K562 (cell line): ENCODE results near the gene APOA1.

Experiments used
- FOXO4 ChIP-seq: fragments of 450-650 bp; formaldehyde crosslinking; IDR thresholded peaks from 2 replicates; pipeline ENCODE4 v1.4.0; 2020; ENCODE audit warnings: mild to moderate bottlenecking, moderate library complexity
- GTF2F1 ChIP-seq: IDR thresholded peaks from 2 replicates; pipeline ENCODE4 v1.6.1; 2011; ENCODE audit warnings: low read depth, low read length, improper control_type of control experiment
- HDAC2 ChIP-seq: fragments of 450-650 bp; IDR thresholded peaks from 2 replicates; pipeline ENCODE4 v1.6.1; 2016; ENCODE audit warnings: mild to moderate bottlenecking
- NFIC ChIP-seq: fragments of 450-650 bp; IDR thresholded peaks from 2 replicates; pipeline ENCODE4 v1.6.1; 2017; ENCODE audit warnings: mild to moderate bottlenecking, inconsistent platforms
- POLR2AphosphoS5 ChIP-seq: IDR thresholded peaks from 2 replicates; pipeline ENCODE4 v1.6.1; 2011; ENCODE audit warnings: mild to moderate bottlenecking, low read depth, low read length, moderate library complexity; ENCODE audit not compliant: control insufficient read depth, insufficient read depth
- SP2 ChIP-seq: IDR thresholded peaks from 2 replicates; pipeline ENCODE4 v1.6.1; 2011; ENCODE audit warnings: mild to moderate bottlenecking, low read depth, low read length, moderate library complexity; ENCODE audit not compliant: poor library complexity, severe bottlenecking; ENCODE audit errors: extremely low read depth
- TBL1XR1 ChIP-seq, 2 experiments: IDR thresholded peaks; 2 replicates each; pipeline ENCODE4 v1.6.1; 2012; ENCODE audit warnings: improper control_type of control experiment in 2 of 2, low read length in 2 of 2, mild to moderate bottlenecking in 1 of 2

GRCh38 chr11:116787786-116788486 is 49.5 kb downstream of the APOA1 start, which contains the start of gene ZPR1:
- TF ChIP-seq POLR2AphosphoS5 (peak; percentile 78; the same call in 1 of the 2 replicates), FOXO4 (CRISPR knock-in tag) (no peak), TBL1XR1 (IDR thresholded peaks at IDR 0.05; ENCODE audit: low read length in 2 of 2) (no peak), SP2 (no peak), HDAC2 (no peak), GTF2F1 (no peak), NFIC (peak; percentile 32; the same call in 1 of the 2 replicates)
